ENCODE measurements around the gene PIEZO2.

The PIEZO2 gene

GRCh38 chr18:11004294-11004693 is 145.1 kb downstream of the PIEZO2 start:
- no peaks in the 10 kb centered on the region for H3K9me3 ChIP-seq
- no peaks in the 10 kb centered on the region for H3K4me1 ChIP-seq
- TF ChIP-seq, protein P1, sequence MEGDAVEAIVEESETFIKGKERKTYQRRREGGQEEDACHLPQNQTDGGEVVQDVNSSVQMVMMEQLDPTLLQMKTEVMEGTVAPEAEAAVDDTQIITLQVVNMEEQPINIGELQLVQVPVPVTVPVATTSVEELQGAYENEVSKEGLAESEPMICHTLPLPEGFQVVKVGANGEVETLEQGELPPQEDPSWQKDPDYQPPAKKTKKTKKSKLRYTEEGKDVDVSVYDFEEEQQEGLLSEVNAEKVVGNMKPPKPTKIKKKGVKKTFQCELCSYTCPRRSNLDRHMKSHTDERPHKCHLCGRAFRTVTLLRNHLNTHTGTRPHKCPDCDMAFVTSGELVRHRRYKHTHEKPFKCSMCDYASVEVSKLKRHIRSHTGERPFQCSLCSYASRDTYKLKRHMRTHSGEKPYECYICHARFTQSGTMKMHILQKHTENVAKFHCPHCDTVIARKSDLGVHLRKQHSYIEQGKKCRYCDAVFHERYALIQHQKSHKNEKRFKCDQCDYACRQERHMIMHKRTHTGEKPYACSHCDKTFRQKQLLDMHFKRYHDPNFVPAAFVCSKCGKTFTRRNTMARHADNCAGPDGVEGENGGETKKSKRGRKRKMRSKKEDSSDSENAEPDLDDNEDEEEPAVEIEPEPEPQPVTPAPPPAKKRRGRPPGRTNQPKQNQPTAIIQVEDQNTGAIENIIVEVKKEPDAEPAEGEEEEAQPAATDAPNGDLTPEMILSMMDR (IDR thresholded peaks at IDR 0.05; ENCODE audit: low read depth, low read length), result no peak
- no peak overlapping the region for H3K4me3 ChIP-seq (ENCODE audit: low read depth, low read length)
- no peaks in the 10 kb centered on the region for H3K27me3 ChIP-seq
- DNase-seq, result no peak
- no peaks in the 10 kb centered on the region for H3K36me3 ChIP-seq

GRCh38 chr18:11002796-11003195 is 146.6 kb downstream of the PIEZO2 start:
- Histone ChIP-seq H3K27me3 (no peaks in the 10 kb centered on the region), H3K9me3 (no peaks in the 10 kb centered on the region), H3K4me3 (ENCODE audit: low read depth, low read length) (no peak overlapping the region), H3K4me1 (no peaks in the 10 kb centered on the region), H3K36me3 (no peaks in the 10 kb centered on the region)
- DNase-seq, result no peak
- TF ChIP-seq, protein P1 (IDR thresholded peaks at IDR 0.05; ENCODE audit: low read depth, low read length), result no peak

DNA sequence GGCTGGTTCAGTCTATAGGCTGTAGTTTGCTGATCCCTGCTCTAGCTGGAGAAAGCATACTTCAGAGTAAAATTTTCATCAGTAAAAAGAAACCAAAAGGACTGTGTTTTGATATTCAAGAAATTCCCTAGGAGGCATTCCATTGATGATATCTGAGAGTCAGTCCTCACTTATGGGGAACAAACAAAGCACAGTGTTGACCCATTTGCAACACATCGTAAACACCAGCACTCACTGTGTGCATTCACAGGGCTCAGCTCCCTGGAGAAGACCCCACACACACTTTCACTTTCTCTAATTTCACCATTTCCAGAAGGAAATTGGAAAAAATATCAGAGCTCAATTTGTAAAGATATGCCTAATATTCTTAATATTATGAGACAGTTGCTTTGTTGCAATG is 147.1 kb downstream of the PIEZO2 start:
- Histone ChIP-seq H3K9me3 (no peaks in the 10 kb centered on the region), H3K4me1 (no peaks in the 10 kb centered on the region), H3K27me3 (no peaks in the 10 kb centered on the region), H3K4me3 (ENCODE audit: low read depth, low read length) (no peak overlapping the region), H3K36me3 (no peaks in the 10 kb centered on the region)
- DNase-seq, result no peak
- TF ChIP-seq, protein P1 (IDR thresholded peaks at IDR 0.05; ENCODE audit: low read depth, low read length), result no peak

GRCh38 chr18:11000071-11000470 is 149.3 kb downstream of the PIEZO2 start:
- H3K4me1 ChIP-seq, result no peaks in the 10 kb centered on the region
- H3K9me3 ChIP-seq, result no peaks in the 10 kb centered on the region
- no peak overlapping the region for H3K4me3 ChIP-seq (ENCODE audit: low read depth, low read length)
- DNase-seq, result no peak
- TF ChIP-seq, protein P1 (IDR thresholded peaks at IDR 0.05; ENCODE audit: low read depth, low read length), result no peak
- H3K36me3 ChIP-seq, result no peaks in the 10 kb centered on the region
- no peaks in the 10 kb centered on the region for H3K27me3 ChIP-seq

DNA sequence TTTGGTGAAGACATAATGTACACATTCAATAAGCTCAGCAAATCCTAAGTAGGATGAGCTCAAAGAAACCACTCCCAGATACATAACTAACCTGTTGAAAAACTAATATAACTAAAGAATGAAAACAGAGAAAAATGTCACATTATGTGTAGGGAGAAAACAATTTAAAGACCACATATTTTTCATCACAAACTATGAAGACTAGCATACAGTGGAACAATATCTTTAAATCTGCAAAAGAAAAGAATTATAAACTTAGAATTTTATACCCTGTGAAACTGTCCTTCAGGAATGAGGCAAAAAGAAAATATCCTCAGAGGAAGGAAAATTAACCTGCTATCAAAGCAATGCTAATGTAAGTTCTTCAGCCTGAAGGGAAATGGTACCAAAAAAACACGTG is 151.5 kb downstream of the PIEZO2 start:
- Histone ChIP-seq H3K27me3 (no peaks in the 10 kb centered on the region), H3K36me3 (no peaks in the 10 kb centered on the region), H3K4me1 (no peaks in the 10 kb centered on the region), H3K9me3 (no peaks in the 10 kb centered on the region), H3K4me3 (ENCODE audit: low read depth, low read length) (no peak overlapping the region)
- TF ChIP-seq, protein P1 (IDR thresholded peaks at IDR 0.05; ENCODE audit: low read depth, low read length), result no peak
- DNase-seq, result no peak

DNA sequence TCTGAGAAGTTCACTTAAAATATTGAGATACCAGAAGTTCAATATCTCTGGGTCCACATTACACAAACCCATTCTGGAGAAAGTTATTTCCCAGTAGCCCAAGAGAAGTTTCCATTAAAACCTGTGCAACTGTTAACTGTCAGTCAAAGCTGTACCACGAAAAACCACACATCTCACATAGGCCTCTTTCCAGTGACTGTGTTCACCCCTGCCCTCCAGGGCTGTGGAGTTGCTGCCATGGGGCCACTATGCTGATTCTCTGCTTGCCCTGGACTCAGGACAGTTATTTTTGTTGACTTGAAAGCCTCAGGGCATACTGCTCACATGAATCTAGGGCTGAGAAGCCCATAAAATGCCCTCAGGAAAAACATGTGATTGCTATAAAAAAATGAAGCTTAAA is 153.8 kb downstream of the PIEZO2 start:
- Histone ChIP-seq H3K9me3 (no peaks in the 10 kb centered on the region), H3K4me1 (no peaks in the 10 kb centered on the region), H3K36me3 (no peaks in the 10 kb centered on the region), H3K27me3 (no peaks in the 10 kb centered on the region), H3K4me3 (ENCODE audit: low read depth, low read length) (no peak overlapping the region)
- TF ChIP-seq, protein P1 (IDR thresholded peaks at IDR 0.05; ENCODE audit: low read depth, low read length), result no peak
- no peak for DNase-seq
